Liver (tissue), 3 donors: ENCODE measurements around the gene PSD.

ENCODE experiments used
- CTCF ChIP-seq: fragments of 150-350 bp; IDR thresholded peaks from 2 replicates; pipeline ENCODE4 v1.5.1; 2017; ENCODE audit warnings: improper control_type of control experiment, low read depth, low read length; ENCODE audit not compliant: missing input control
- JUND ChIP-seq, 2 donors: IDR thresholded peaks; 2 replicates each; pipeline ENCODE4 v1.6.1; 2016; ENCODE audit warnings: antibody characterized with exemption in 2 of 2
- MAX ChIP-seq: IDR thresholded peaks from 2 replicates; pipeline ENCODE4 v1.6.1; 2016; ENCODE audit warnings: antibody characterized with exemption
- RXRA ChIP-seq, 2 donors: IDR thresholded peaks; 2 replicates each; pipeline ENCODE4 v1.6.1; 2017 to 2018; ENCODE audit warnings: antibody characterized with exemption in 2 of 2, mild to moderate bottlenecking in 1 of 2
- YY1 ChIP-seq: IDR thresholded peaks from 2 replicates; pipeline ENCODE4 v1.6.1; 2016; ENCODE audit warnings: antibody characterized with exemption, mild to moderate bottlenecking
- ZBTB33 ChIP-seq: IDR thresholded peaks from 2 replicates; pipeline ENCODE4 v1.6.1; 2016; ENCODE audit warnings: antibody characterized with exemption
- donor health status: healthy.
- donor health status: healthy.

GRCh38 chr10:102371295-102371694 lies 47.3 kb downstream of the PSD start:
- TF ChIP-seq MAX (no peak), CTCF (no peak), YY1 (no peak), RXRA (IDR thresholded peaks at IDR 0.05) (no peak), JUND (IDR thresholded peaks at IDR 0.05) (no peak), ZBTB33 (no peak)
